HCT116 (cell line): ENCODE results near the gene MOK. TPM values are rescaled to one million over a fixed set of nuclear protein-coding genes. Genes with fewer than 3 reads are reported as not detected.

Experiments used
- ATAC-seq: fragments of 200-7000 bp; cut with Tn5 transposase; 2 replicates; pipeline ENCODE4 v1.9.1; 2020; ENCODE audit warnings: mild to moderate bottlenecking, moderate library complexity
- BruUV-seq: library from RNA; stranded (reverse); fragments of 400-500 nt; replicated peaks from 2 replicates; lab custom pipeline; 2021; lab: Mats Ljungman, UMichigan
- CTCF ChIA-PET: fragments of 300-600 bp; sonication (Branson Sonifier 250); formaldehyde crosslinking; loops from one replicate; lab custom pipeline; 2021; ENCODE audit warnings: antibody characterized with exemption; lab: Charles Lee
- POLR2A ChIA-PET: fragments of 300-600, 350-600 bp; sonication (Branson Sonifier 250); formaldehyde crosslinking; loops from one replicate; lab custom pipeline; 2021; ENCODE audit warnings: antibody characterized with exemption; lab: Charles Lee
- RAD21 ChIA-PET, 2 experiments: fragments of 300-600 bp; sonication (Branson Sonifier 250); formaldehyde crosslinking; loops; one replicate each; lab custom pipeline; 2023; ENCODE audit warnings: low total read pairs in 2 of 2; ENCODE audit not compliant: uncharacterized antibody in 2 of 2, unreplicated experiment in 2 of 2, low non-redundant PET in 1 of 2; lab: Charles Lee
- DNase-seq: peaks from one replicate; pipeline ENCODE4 v3.0.0-alpha.2; 2010; ENCODE audit warnings: low read depth, low spot score
- H2AFZ ChIP-seq: fragments of 200-600 bp; shearing (Covaris generic), sonication (generic); 2 replicates; pipeline ENCODE4 v1.6.1; 2017; ENCODE audit warnings: low read depth, mixed run types, mixed read lengths, antibody characterized with exemption, low read length; ENCODE audit not compliant: poor library complexity, severe bottlenecking
- H3K27ac ChIP-seq: 2 replicates; pipeline ENCODE4 v1.5.1; 2012; ENCODE audit warnings: low read depth, low read length
- H3K27me3 ChIP-seq: fragments of 200-600 bp; sonication (generic); 2 replicates; pipeline ENCODE4 v1.6.1; 2016; ENCODE audit warnings: mixed run types, low read length, mixed read lengths; ENCODE audit not compliant: insufficient read depth
- H3K36me3 ChIP-seq, 2 experiments: fragments of 200-500 bp in 1 of 2; fragments of 200-600 bp in 1 of 2; sonication (Bioruptor generic) in 1 of 2; sonication (generic) in 1 of 2; 2 replicates each; pipeline versions ENCODE4 v1.5.1 to v1.6.1; 2014 to 2016; ENCODE audit warnings: low read length in 2 of 2, inconsistent platforms in 1 of 2, mixed read lengths in 1 of 2, mixed run types in 1 of 2; ENCODE audit not compliant: insufficient read depth in 2 of 2, control insufficient read depth in 1 of 2
- H3K4me1 ChIP-seq, 2 experiments: fragments of 200-600 bp in 1 of 2; sonication (generic) in 1 of 2; 2 replicates each; pipeline versions ENCODE4 v1.5.1 to v1.6.1; 2012 to 2017; ENCODE audit warnings: low read length in 2 of 2, inconsistent platforms in 1 of 2, mild to moderate bottlenecking in 1 of 2, mixed read lengths in 1 of 2, mixed run types in 1 of 2, moderate library complexity in 1 of 2; ENCODE audit not compliant: insufficient read depth in 2 of 2, control insufficient read depth in 1 of 2
- H3K4me2 ChIP-seq: fragments of 200-600 bp; sonication (generic); 2 replicates; pipeline ENCODE4 v1.6.1; 2017; ENCODE audit warnings: mixed run types, low read length, mixed read lengths
- H3K4me3 ChIP-seq, 2 experiments: fragments of 200-600 bp in 1 of 2; sonication (generic) in 1 of 2; replicated peaks in 1 of 2; 2 replicates each; pipeline ENCODE4 v1.5.1; 2011 to 2016; ENCODE audit warnings: low read length in 2 of 2, control low read depth in 1 of 2, low read depth in 1 of 2, mild to moderate bottlenecking in 1 of 2, mixed read lengths in 1 of 2, mixed run types in 1 of 2
- H3K79me2 ChIP-seq: fragments of 200-600 bp; sonication (generic); 2 replicates; pipeline ENCODE4 v1.6.1; 2017; ENCODE audit warnings: mild to moderate bottlenecking, mixed run types, low read length, moderate library complexity, mixed read lengths; ENCODE audit not compliant: insufficient read depth
- H3K9ac ChIP-seq: fragments of 200-600 bp; sonication (generic); 2 replicates; pipeline ENCODE4 v1.6.1; 2016; ENCODE audit warnings: low read length, mixed read lengths
- H3K9me2 ChIP-seq: fragments of 200-600 bp; sonication (generic), shearing (Covaris generic); 2 replicates; pipeline ENCODE4 v1.6.1; 2017; ENCODE audit warnings: mixed run types, mild to moderate bottlenecking, moderate library complexity; ENCODE audit not compliant: insufficient read depth
- H3K9me3 ChIP-seq, 2 experiments: fragments of 200-500 bp in 1 of 2; fragments of 200-600 bp in 1 of 2; sonication (Bioruptor generic) in 1 of 2; sonication (generic) in 1 of 2; 2 replicates each; pipeline ENCODE4 v1.6.1; 2014 to 2017; ENCODE audit warnings: low read length in 2 of 2, mixed read lengths in 2 of 2, inconsistent platforms in 1 of 2, low read depth in 1 of 2, mild to moderate bottlenecking in 1 of 2, mixed run types in 1 of 2, moderate library complexity in 1 of 2; ENCODE audit not compliant: control insufficient read depth in 1 of 2, insufficient read depth in 1 of 2
- H4K20me1 ChIP-seq: fragments of 200-600 bp; sonication (generic), shearing (Covaris generic); 2 replicates; pipeline ENCODE4 v1.6.1; 2017; ENCODE audit warnings: mixed run types, mild to moderate bottlenecking, moderate library complexity; ENCODE audit not compliant: insufficient read depth
- CEBPB ChIP-seq: IDR thresholded peaks from 2 replicates; pipeline ENCODE4 v1.6.1; 2012; ENCODE audit warnings: low read depth
- CTCF ChIP-seq, 3 experiments: fragments of 200-600 bp in 1 of 3; sonication (generic) in 1 of 3; IDR thresholded peaks in 2 of 3; conservative IDR thresholded peaks in 1 of 3; 2 replicates each; pipeline ENCODE4 v1.5.1; 2012 to 2017; ENCODE audit warnings: low read depth in 2 of 3, low read length in 2 of 3, antibody characterized with exemption in 1 of 3, borderline replicate concordance in 1 of 3, control low read depth in 1 of 3, mild to moderate bottlenecking in 1 of 3, mixed read lengths in 1 of 3, mixed run types in 1 of 3, moderate library complexity in 1 of 3; ENCODE audit not compliant: insufficient read depth in 1 of 3
- ELF1 ChIP-seq: IDR thresholded peaks from 2 replicates; pipeline ENCODE4 v1.6.1; 2012; ENCODE audit warnings: low read depth, borderline replicate concordance
- EZH2 ChIP-seq: fragments of 200-600 bp; sonication (generic); IDR thresholded peaks from 2 replicates; pipeline ENCODE4 v1.6.1; 2017; ENCODE audit warnings: antibody characterized with exemption, mixed run types
- EZH2phosphoT487 ChIP-seq: fragments of 200-600 bp; IDR thresholded peaks from 2 replicates; pipeline ENCODE4 v1.6.1; 2018; ENCODE audit warnings: antibody characterized with exemption, borderline replicate concordance
- JUND ChIP-seq: IDR thresholded peaks from 2 replicates; pipeline ENCODE4 v1.6.1; 2012
- MAX ChIP-seq: IDR thresholded peaks from 2 replicates; pipeline ENCODE4 v1.6.1; 2012
- POLR2A ChIP-seq: IDR thresholded peaks from 2 replicates; pipeline ENCODE4 v1.7.0; 2011; ENCODE audit warnings: borderline replicate concordance; ENCODE audit not compliant: insufficient read depth, insufficient read length; ENCODE audit errors: extremely low read depth
- YY1 ChIP-seq: IDR thresholded peaks from 2 replicates; pipeline ENCODE4 v1.6.1; 2011; ENCODE audit warnings: low read length, low read depth, moderate library complexity, mild to moderate bottlenecking; ENCODE audit not compliant: insufficient replicate concordance; ENCODE audit errors: extremely low read depth
- ZNF274 ChIP-seq: fragments of 200-500 bp; sonication (Bioruptor generic); IDR thresholded peaks from 2 replicates; pipeline ENCODE4 v1.6.1; 2014; ENCODE audit warnings: mild to moderate bottlenecking, low read depth, low read length, inconsistent platforms
- intact Hi-C: fragments of 100-400 bp; cut with micrococcal nuclease; formaldehyde crosslinking; loops from 2 replicates; pipeline ENCODE4 v1.10.0; 2022
- total RNA-seq: library from RNA; stranded (reverse); gene quantifications from one replicate; pipeline ENCODE4 v1.2.1, GENCODE V29; 2021; ENCODE audit not compliant: unreplicated experiment
- TF ChIP-seq, protein P1 (sequence below): IDR thresholded peaks from 2 replicates; pipeline ENCODE4 v1.6.1; 2012

Gene MOK
- total RNA-seq, 1 experiment from 2014 or later, result 9.4 TPM

- no peaks in the 10 kb centered on the region for H3K9me3 ChIP-seq
- BruUV-seq, result no TSS peak
- no peak overlapping the region for H3K27ac ChIP-seq
- H2AFZ ChIP-seq, result no peak overlapping the region
- ChIA-PET CTCF (no interaction called here), POLR2A (interaction anchor here (0.6 kb wide), 1 partner anchor 245 kb away, joined by 4 read pairs; no protein-coding TSS in a partner anchor), RAD21 (no interaction called here)
- H3K9me2 ChIP-seq, result no peaks in the 10 kb centered on the region
- H3K4me1 ChIP-seq, result no peaks in the 10 kb centered on the region
- no peak overlapping the region for H3K9ac ChIP-seq
- DNase-seq (no peak), ATAC-seq (no peak)
- no peaks in the 10 kb centered on the region for H3K27me3 ChIP-seq
- no peak for TF ChIP-seq POLR2A
- no peak for TF ChIP-seq MAX
- no peak for TF ChIP-seq EZH2
- TF ChIP-seq EZH2phosphoT487, result no peak
- TF ChIP-seq ELF1, result no peak
- no peak for TF ChIP-seq ZNF274
- TF ChIP-seq JUND, result no peak
- TF ChIP-seq, protein P1, sequence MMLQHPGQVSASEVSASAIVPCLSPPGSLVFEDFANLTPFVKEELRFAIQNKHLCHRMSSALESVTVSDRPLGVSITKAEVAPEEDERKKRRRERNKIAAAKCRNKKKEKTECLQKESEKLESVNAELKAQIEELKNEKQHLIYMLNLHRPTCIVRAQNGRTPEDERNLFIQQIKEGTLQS, result no peak
- TF ChIP-seq CTCF (IDR thresholded peaks at IDR 0.05 in 2 of 3, conservative IDR thresholded peaks at IDR 0.05 in 1 of 3; ENCODE audit: borderline replicate concordance in 1 of 3, insufficient read depth in 1 of 3, low read depth in 2 of 3, low read length in 2 of 3), result no peak
- TF ChIP-seq CEBPB, result no peak
- TF ChIP-seq YY1, result no peak
- no peaks in the 10 kb centered on the region; a peak in 1 of 4 replicates for H3K36me3 ChIP-seq
- peaks cover 20% of the 10 kb centered on the region; the same call in 1 of the 2 replicates for H3K79me2 ChIP-seq
- H3K4me3 ChIP-seq, result no peak overlapping the region
- no peaks in the 10 kb centered on the region for H4K20me1 ChIP-seq
- no peak overlapping the region for H3K4me2 ChIP-seq
- intact Hi-C loops, result no loop called here
Observed at GRCh38 chr14:102203382-102203781, 101.6 kb downstream of the MOK start.
